SK-N-MC (cell line): ENCODE data around the gene TACR1.

ENCODE experiments used
- DNase-seq: peaks from one replicate; pipeline ENCODE4 v3.0.0-alpha.2; 2011; ENCODE audit warnings: low read depth, low spot score
- H3K27ac ChIP-seq: fragments of 200-600 bp; sonication (generic); 2 replicates; pipeline ENCODE4 v1.5.1; 2016; ENCODE audit warnings: mixed run types
- H3K36me3 ChIP-seq: fragments of 200-600 bp; sonication (generic); 2 replicates; pipeline ENCODE4 v1.6.1; 2017; ENCODE audit warnings: antibody characterized with exemption, low read length, mixed read lengths; ENCODE audit not compliant: insufficient read depth
- H3K4me3 ChIP-seq: fragments of 200-600 bp; sonication (generic); 2 replicates; pipeline ENCODE4 v1.5.1; 2016
- H3K9ac ChIP-seq: fragments of 200-600 bp; sonication (generic); 2 replicates; pipeline ENCODE4 v1.8.0; 2017; ENCODE audit warnings: mixed run types, mixed read lengths; ENCODE audit not compliant: insufficient read length
- H3K9me3 ChIP-seq: fragments of 200-600 bp; sonication (generic); 2 replicates; pipeline ENCODE4 v1.6.1; 2017; ENCODE audit warnings: low read depth, mild to moderate bottlenecking, antibody characterized with exemption, low read length, moderate library complexity, mixed read lengths
- EZH2 ChIP-seq: fragments of 200-600 bp; sonication (generic); IDR thresholded peaks from one replicate; pipeline ENCODE4 v1.6.1; 2017; ENCODE audit warnings: antibody characterized with exemption
- FOXP2 ChIP-seq: optimal IDR thresholded peaks from 2 replicates; pipeline ENCODE3; 2011; ENCODE audit warnings: mild to moderate bottlenecking, moderate library complexity; ENCODE audit not compliant: insufficient read depth; ENCODE audit errors: extremely low read length, control extremely low read depth
- POLR2AphosphoS5 ChIP-seq: IDR thresholded peaks from 2 replicates; pipeline ENCODE4 v1.6.1; 2012; ENCODE audit warnings: mild to moderate bottlenecking, low read depth, low read length, borderline replicate concordance

TACR1 gene

DNA sequence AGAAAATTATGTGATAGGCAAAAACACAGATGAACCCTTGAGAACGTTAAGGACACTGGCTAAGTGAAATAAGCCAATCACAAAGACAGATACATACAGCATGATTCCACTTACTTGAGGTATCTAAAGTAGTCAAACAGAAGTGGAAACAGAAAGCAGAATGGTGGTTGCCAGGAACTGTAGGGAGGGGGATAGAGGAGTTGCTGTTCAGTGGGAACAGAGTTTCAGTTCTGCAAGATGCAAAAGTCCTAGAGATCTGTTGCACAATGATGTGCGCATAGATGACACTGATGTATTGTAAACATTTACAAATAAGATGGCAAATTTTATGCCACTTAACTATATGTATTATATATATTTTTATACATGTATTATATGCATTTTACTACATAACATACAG, 181.2 kb downstream of the TACR1 start:
- Histone ChIP-seq H3K9ac (no peak overlapping the region), H3K36me3 (no peaks in the 10 kb centered on the region), H3K4me3 (no peak overlapping the region), H3K9me3 (no peaks in the 10 kb centered on the region), H3K27ac (no peak overlapping the region)
- DNase-seq, result no peak
- no peak for TF ChIP-seq POLR2AphosphoS5
- no peak for TF ChIP-seq EZH2
- TF ChIP-seq FOXP2, result no peak

DNA sequence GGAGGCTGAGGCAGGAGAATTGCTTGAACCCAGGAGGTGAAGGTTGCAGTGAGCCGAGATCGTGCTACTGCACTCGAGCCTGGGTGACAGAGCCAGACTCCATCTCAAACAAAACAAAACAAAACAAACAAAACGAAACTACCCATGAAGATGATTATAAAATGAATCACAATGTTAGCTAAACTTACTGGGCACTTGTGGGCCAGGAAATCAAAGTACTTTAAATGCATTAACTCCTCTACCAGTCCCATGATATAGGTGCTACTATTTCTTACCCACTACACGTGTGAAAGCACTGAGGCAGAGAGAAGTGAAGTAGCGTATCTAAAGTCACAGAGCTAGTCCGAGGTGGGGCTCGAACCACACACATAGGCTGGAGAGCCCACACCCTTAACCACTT, 187.2 kb downstream of the TACR1 start:
- Histone ChIP-seq H3K9ac (no peak overlapping the region), H3K4me3 (no peak overlapping the region), H3K27ac (no peak overlapping the region), H3K36me3 (no peaks in the 10 kb centered on the region), H3K9me3 (no peaks in the 10 kb centered on the region)
- TF ChIP-seq POLR2AphosphoS5, result no peak
- no peak for DNase-seq

DNA sequence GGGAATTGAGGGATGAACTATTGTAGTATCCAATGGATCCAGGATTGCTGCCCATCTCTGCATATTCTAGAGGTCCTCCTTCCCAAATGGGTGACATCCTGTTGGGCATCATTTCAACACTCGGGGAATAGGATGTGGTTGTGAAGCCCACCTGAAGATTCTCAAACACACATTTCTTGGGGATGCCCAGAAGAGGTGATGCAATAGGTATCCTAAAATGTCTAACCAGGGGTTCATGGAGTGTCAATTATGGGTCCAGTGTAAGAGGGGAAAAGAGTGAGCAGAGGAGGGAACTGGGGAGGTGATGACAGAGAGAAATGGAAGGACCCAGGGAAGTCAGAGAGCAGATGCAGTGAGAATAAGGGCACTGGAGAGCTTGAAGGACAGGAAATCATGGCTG, 188.7 kb downstream of the TACR1 start:
- H3K27ac ChIP-seq, result no peak overlapping the region

DNA sequence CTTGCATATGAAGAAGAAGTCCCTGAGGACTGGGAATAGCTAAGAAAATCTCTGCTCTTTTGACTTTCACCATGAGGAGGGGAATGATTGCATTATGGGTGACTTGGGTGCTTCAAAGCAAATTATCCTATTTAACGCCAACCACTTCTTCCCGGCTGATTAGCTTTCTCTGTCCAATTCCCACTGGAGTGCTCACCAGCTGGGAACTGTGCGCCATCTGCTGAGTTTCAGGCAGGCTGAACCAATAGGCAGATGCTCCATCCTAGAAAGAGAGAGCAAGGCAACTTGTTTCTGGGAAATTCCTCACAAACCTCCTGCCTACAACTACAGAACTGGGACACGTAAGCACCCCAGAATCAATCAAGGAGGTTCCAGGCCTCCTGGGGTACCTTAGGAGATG, 191.5 kb downstream of the TACR1 start:
- Histone ChIP-seq H3K4me3 (no peak overlapping the region), H3K9ac (no peak overlapping the region), H3K9me3 (no peaks in the 10 kb centered on the region), H3K36me3 (no peaks in the 10 kb centered on the region), H3K27ac (no peak overlapping the region)
- no peak for DNase-seq
- TF ChIP-seq FOXP2 (no peak), EZH2 (no peak), POLR2AphosphoS5 (no peak)

More for the DNA sequence above, 188.7 kb downstream of the TACR1 start:
- no peaks in the 10 kb centered on the region for H3K36me3 ChIP-seq
- DNase-seq, result no peak
- no peak overlapping the region for H3K9ac ChIP-seq
- no peaks in the 10 kb centered on the region for H3K9me3 ChIP-seq
- TF ChIP-seq FOXP2 (no peak), EZH2 (no peak)
- no peak overlapping the region for H3K4me3 ChIP-seq

DNA sequence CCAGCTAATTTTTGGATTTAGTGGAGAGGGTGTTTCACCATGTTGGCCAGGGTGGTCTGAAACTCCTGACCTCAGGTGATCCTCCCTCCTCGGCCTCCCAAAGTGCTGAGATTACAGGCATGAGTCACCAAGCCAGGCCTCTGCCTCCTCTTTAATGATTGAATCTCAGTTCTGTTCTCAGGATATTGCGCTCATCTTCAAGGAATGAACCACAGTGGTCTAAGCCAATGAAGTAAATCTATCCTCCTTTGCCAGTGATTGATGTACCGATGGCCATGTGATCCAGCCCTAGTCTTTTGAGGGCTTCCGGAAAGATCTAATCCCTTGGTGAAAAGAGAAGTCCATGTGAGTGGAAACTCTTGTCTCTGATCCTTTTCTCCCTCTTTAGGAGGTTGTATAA, 192.3 kb downstream of the TACR1 start:
- TF ChIP-seq EZH2, result no peak

DNA sequence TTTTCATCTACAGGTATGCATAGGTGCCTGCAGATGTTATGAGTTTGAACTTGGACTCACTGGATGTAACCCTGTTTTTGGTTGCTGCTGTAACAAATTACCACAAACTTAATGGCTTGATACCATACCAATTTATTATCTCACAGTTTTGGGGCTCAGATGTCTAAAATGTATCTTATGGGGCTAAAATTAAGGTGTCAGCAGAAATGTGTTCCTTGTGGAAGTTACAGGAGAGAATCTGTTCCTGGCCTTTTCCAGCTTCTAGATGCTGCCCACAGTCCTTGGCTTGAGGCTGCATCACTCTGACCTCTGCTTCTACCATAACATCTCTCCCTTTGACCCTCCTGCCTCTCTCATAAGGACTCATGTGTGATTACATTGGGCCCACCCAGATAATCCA, 193.3 kb downstream of the TACR1 start:
- no peak overlapping the region for H3K9ac ChIP-seq
- no peak overlapping the region for H3K27ac ChIP-seq
- H3K4me3 ChIP-seq, result no peak overlapping the region
- TF ChIP-seq POLR2AphosphoS5 (no peak), EZH2 (no peak)
- H3K9me3 ChIP-seq, result no peaks in the 10 kb centered on the region
- no peak for DNase-seq
- no peaks in the 10 kb centered on the region for H3K36me3 ChIP-seq

More for the DNA sequence above, 192.3 kb downstream of the TACR1 start:
- H3K9ac ChIP-seq, result no peak overlapping the region
- H3K27ac ChIP-seq, result no peak overlapping the region
- DNase-seq, result no peak
- H3K36me3 ChIP-seq, result no peaks in the 10 kb centered on the region
- H3K9me3 ChIP-seq, result no peaks in the 10 kb centered on the region
- no peak overlapping the region for H3K4me3 ChIP-seq

DNA sequence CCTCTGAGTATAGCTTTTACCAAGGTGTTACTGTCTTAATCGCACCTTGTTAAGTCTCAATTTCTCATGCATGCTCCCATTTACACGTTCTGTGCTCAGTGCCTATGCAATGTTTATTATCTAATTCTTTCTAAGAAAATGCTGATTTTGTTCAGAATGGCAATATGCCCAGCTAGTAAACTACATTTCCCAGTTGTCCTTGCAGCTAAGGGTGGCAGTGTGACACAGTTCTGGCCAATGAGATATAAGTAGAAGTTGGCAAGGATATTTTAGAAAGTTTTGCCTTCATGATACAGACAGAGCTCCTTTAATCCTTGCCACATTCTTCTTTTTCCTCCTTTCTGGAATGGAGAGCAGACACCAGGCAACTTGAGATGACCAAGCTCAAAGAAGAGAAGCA, 195.5 kb downstream of the TACR1 start:
- no peak overlapping the region for H3K9ac ChIP-seq
- no peak overlapping the region for H3K4me3 ChIP-seq
- H3K36me3 ChIP-seq, result no peaks in the 10 kb centered on the region
- no peaks in the 10 kb centered on the region for H3K9me3 ChIP-seq
- no peak for DNase-seq
- H3K27ac ChIP-seq, result no peak overlapping the region
- no peak for TF ChIP-seq EZH2
- TF ChIP-seq POLR2AphosphoS5, result no peak
- TF ChIP-seq FOXP2, result no peak

DNA sequence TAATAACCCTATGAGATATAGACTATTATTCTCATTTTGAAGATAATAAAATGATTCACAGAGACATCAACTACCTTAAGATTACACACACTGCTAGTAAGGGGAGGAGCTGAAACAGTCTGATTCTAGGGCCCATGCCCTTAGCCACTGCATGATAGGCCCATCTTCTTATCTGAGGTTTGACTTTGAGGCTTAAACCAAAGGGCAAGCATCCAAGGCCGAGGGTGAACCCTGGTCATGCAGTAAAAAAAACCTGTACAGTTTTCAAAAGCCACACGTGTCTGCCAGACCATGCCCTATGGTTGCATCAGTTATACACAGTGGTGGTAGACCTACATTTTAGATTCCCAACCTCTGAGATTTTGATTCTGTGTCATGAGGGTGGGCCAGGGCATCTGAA, 196.0 kb downstream of the TACR1 start:
- TF ChIP-seq FOXP2 (no peak), EZH2 (no peak), POLR2AphosphoS5 (no peak)
- no peak for DNase-seq
- Histone ChIP-seq H3K36me3 (no peaks in the 10 kb centered on the region), H3K4me3 (no peak overlapping the region), H3K9me3 (no peaks in the 10 kb centered on the region), H3K9ac (no peak overlapping the region), H3K27ac (no peak overlapping the region)

DNA sequence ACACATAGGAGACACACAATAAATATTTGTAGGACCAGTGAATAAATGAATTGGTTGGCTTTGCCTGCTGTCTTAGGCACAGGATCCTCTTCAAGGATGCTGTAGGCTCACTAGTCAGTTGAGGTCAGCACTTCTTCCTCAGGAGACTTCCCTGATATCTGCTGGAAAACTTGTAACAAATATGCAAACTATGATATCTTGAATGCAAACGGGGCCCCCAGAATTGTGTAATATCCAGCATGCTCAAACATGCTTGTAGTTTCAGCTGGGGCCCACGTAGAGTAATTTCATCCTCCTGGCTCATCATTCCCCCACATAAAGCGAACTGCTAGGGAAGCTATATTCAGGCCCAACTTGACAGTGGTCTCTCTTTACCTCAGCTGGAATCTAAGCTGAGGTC, 197.3 kb downstream of the TACR1 start:
- Histone ChIP-seq H3K4me3 (peak overlapping the region; percentile 19; the same call in 1 of the 2 replicates), H3K36me3 (no peaks in the 10 kb centered on the region), H3K9me3 (no peaks in the 10 kb centered on the region), H3K27ac (no peak overlapping the region), H3K9ac (no peak overlapping the region)
- TF ChIP-seq FOXP2, result no peak
- peak; percentile 22 for DNase-seq

DNA sequence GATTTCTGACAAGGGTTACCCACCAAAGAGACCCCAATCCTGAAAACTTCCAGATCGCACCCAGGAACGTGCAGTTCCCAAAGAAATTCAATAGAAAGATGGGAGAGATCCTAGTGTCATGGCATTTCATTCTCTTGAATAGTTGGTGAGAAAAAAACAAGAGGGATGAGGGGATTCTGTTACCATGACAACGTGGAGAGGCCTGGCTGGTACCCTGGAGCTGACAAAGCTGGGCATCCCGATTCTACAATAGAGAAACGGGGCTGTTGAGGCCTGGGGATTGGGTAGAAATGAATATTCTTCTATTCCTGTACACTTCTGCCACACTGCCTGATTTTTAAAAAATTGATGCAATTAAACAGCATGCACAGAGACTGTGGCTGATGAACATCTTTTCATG, 199.9 kb downstream of the TACR1 start:
- no peak for DNase-seq
- Histone ChIP-seq H3K9me3 (no peaks in the 10 kb centered on the region), H3K4me3 (no peak overlapping the region), H3K9ac (no peak overlapping the region), H3K36me3 (no peaks in the 10 kb centered on the region), H3K27ac (no peak overlapping the region)
- no peak for TF ChIP-seq EZH2
- TF ChIP-seq POLR2AphosphoS5, result no peak
- TF ChIP-seq FOXP2, result no peak
